ENCODE results near the gene GPR146. TPM values are rescaled to one million over a fixed set of nuclear protein-coding genes. Genes with fewer than 3 reads are reported as not detected.
A peak's percentile ranks its signal among the peaks of the same experiment; 100 is the strongest.

Gene GPR146
- 41.4 TPM for polyA plus RNA-seq (2012; ENCODE audit: insufficient read depth, insufficient read length, low read depth)

GRCh38 chr7:1044189-1045068 is at the start of gene GPR146:
GPR146 (plus strand) TSS chr7:1044546; CDS start chr7:1057516, 12,970 bp downstream.
- H3K4me3 ChIP-seq (ENCODE audit: low read depth, low read length), result peak within 1 kb of the TSS; percentile 68
- no peaks in the 10 kb centered on the region for H3K9me3 ChIP-seq
- TF ChIP-seq CTCF (IDR thresholded peaks at IDR 0.05; ENCODE audit: low read depth, low read length), result peak; percentile 67
- H3K27me3 ChIP-seq, result no peaks in the 10 kb centered on the region
- H3K4me1 ChIP-seq, result peaks cover 23% of the 10 kb centered on the region
- H3K36me3 ChIP-seq, result peaks cover 4% of the 10 kb centered on the region; the same call in 1 of the 2 replicates
- DNase-seq, result peak; percentile 99

GRCh38 chr7:994592-995308 is 49.6 kb upstream of the GPR146 start:
- peaks cover 3% of the 10 kb centered on the region; the same call in 1 of the 2 replicates for H3K4me1 ChIP-seq
- H3K27me3 ChIP-seq, result no peaks in the 10 kb centered on the region
- DNase-seq, result no peak
- no peaks in the 10 kb centered on the region for H3K9me3 ChIP-seq
- TF ChIP-seq CTCF (IDR thresholded peaks at IDR 0.05; ENCODE audit: low read depth, low read length), result no peak
- no peak overlapping the region for H3K4me3 ChIP-seq (ENCODE audit: low read depth, low read length)
- H3K36me3 ChIP-seq, result peaks cover 25% of the 10 kb centered on the region

- Histone ChIP-seq H3K4me1 (peaks cover 3% of the 10 kb centered on the region; the same call in 1 of the 2 replicates), H3K27me3 (no peaks in the 10 kb centered on the region), H3K9me3 (no peaks in the 10 kb centered on the region), H3K4me3 (ENCODE audit: low read depth, low read length) (no peak overlapping the region), H3K36me3 (peaks cover 27% of the 10 kb centered on the region)
- TF ChIP-seq CTCF (IDR thresholded peaks at IDR 0.05; ENCODE audit: low read depth, low read length), result no peak
- no peak for DNase-seq
Measured at GRCh38 chr7:995571-995970, 48.8 kb upstream of the GPR146 start.

GRCh38 chr7:996079-996872 is 48.1 kb upstream of the GPR146 start:
- H3K27me3 ChIP-seq, result no peaks in the 10 kb centered on the region
- H3K9me3 ChIP-seq, result no peaks in the 10 kb centered on the region
- H3K36me3 ChIP-seq, result peaks cover 27% of the 10 kb centered on the region
- H3K4me1 ChIP-seq, result peaks cover 3% of the 10 kb centered on the region; the same call in 1 of the 2 replicates
- no peak for TF ChIP-seq CTCF (IDR thresholded peaks at IDR 0.05; ENCODE audit: low read depth, low read length)
- no peak overlapping the region for H3K4me3 ChIP-seq (ENCODE audit: low read depth, low read length)
- DNase-seq, result no peak

- Histone ChIP-seq H3K27me3 (no peaks in the 10 kb centered on the region), H3K36me3 (peaks cover 27% of the 10 kb centered on the region), H3K4me3 (ENCODE audit: low read depth, low read length) (no peak overlapping the region), H3K4me1 (peaks cover 3% of the 10 kb centered on the region; the same call in 1 of the 2 replicates), H3K9me3 (no peaks in the 10 kb centered on the region)
- peak; percentile 5; the same call in 1 of the 2 replicates for TF ChIP-seq CTCF (IDR thresholded peaks at IDR 0.05; ENCODE audit: low read depth, low read length)
- DNase-seq, result no peak
Measured at GRCh38 chr7:997404-998395, 46.6 kb upstream of the GPR146 start.

All from BE2C (cell line).